Activated B cell treated with CpG ODN at 0.5 μM for 24 hours (primary cell): Measurements from ENCODE around the gene SLC6A3. TPM values are rescaled to one million over a fixed set of nuclear protein-coding genes. Genes with fewer than 3 reads are reported as not detected.

Experiments used
- ATAC-seq: fragments of 200-7000 bp; cut with Tn5 transposase; one replicate; pipeline ENCODE4 v1.10.0; 2021; ENCODE audit warnings: low read depth, mild to moderate bottlenecking, moderate library complexity
- CTCF ChIA-PET: fragments of 350-600 bp; sonication (Branson Sonifier 250); formaldehyde crosslinking; loops from one replicate; lab custom pipeline; 2021; ENCODE audit warnings: antibody characterized with exemption; lab: Charles Lee
- POLR2A ChIA-PET: fragments of 350-600 bp; sonication (Branson Sonifier 250); formaldehyde crosslinking; loops from one replicate; lab custom pipeline; 2021; ENCODE audit warnings: antibody characterized with exemption; lab: Charles Lee
- DNase-seq: peaks from one replicate; pipeline ENCODE4 v3.0.0; 2022
- H3K27ac Mint-ChIP-seq: one replicate; pipeline ENCODE4 v1.8.0; 2020; ENCODE audit warnings: mixed read lengths
- H3K27me3 Mint-ChIP-seq: one replicate; pipeline ENCODE4 v1.8.0; 2021; ENCODE audit warnings: mixed read lengths
- H3K36me3 Mint-ChIP-seq: one replicate; pipeline ENCODE4 v1.8.0; 2021; ENCODE audit warnings: low read depth, mixed read lengths
- H3K4me1 Mint-ChIP-seq: one replicate; pipeline ENCODE4 v1.8.0; 2021; ENCODE audit warnings: mixed read lengths
- H3K4me3 Mint-ChIP-seq: one replicate; pipeline ENCODE4 v1.8.0; 2020; ENCODE audit warnings: mild to moderate bottlenecking, mixed read lengths
- H3K9me3 Mint-ChIP-seq: one replicate; pipeline ENCODE4 v1.8.0; 2020; ENCODE audit warnings: mixed read lengths
- CTCF ChIP-seq: fragments of 200-600 bp; IDR thresholded peaks from one replicate; pipeline ENCODE4 v1.8.0; 2022; ENCODE audit warnings: antibody characterized with exemption, mild to moderate bottlenecking
- intact Hi-C: fragments of 100-400 bp; cut with micrococcal nuclease; formaldehyde crosslinking; loops from one replicate; pipeline ENCODE4 v1.15.1; 2024
- total RNA-seq: library from RNA; stranded (reverse); gene quantifications from 2 replicates; pipeline ENCODE4 v1.2.3, GENCODE V29; 2022

Gene SLC6A3
- total RNA-seq, 1 donor from 2014 or later, result 2.0 TPM

DNA sequence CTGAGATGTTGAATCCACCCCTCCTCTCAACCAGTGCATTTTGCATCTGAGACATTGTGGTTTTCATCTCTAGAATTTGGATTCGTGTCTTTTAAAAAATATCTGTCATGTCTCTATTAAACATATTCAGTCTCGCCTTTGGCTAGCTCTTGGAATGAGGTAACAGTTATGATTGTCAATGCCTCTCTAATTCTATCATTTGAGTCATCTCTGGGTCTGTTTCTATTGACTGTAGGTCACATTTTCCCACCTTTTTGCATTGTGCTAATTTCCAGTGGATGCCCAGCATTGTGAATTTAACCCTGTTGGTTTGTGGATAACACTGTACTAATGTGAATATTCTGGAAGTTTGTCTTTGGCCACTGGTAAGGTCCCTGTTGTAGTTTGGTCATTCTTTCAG, 8.4 kb upstream of the SLC6A3 start:
- Mint-ChIP-seq H3K27ac (no peak overlapping the region), H3K27me3 (peaks cover 3% of the 10 kb centered on the region), H3K9me3 (peaks cover 24% of the 10 kb centered on the region), H3K4me3 (no peak overlapping the region), H3K4me1 (no peaks in the 10 kb centered on the region), H3K36me3 (peaks cover 16% of the 10 kb centered on the region)
- POLR2A ChIA-PET, result interaction anchor here (0.7 kb wide), 1 partner anchor 17 kb away, joined by 3 read pairs; no protein-coding TSS in a partner anchor
- ATAC-seq (no peak), DNase-seq (no peak)
- no peak for TF ChIP-seq CTCF
- CTCF ChIA-PET, result no interaction called here
- intact Hi-C loops, result no loop called here

DNA sequence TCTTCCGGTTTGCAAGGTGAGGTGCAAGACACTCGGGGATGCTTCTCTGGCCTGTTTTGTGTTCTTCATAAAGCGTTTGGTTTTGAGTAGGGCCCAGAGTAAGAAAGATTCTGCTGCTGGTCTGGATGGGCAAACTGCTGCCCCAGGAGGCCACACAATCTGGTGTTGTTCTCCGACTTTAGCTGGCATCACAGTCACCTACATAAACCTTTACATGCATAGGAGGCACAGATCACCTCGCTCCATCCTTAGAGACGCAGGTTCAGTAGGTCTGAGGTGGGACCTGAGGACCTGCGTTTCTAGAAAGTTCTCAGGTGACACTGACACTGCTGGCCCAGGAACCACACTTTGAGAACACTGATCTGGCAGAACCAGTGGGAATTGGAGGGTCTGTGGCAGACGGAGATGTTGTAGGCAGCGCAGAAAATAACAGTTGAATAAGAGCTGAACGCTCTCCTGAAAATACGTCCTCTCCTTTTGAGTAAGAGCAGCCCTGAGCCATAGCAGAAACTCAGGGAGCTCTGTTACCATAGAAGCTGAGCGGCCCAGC, 3.9 kb upstream of the SLC6A3 start:
- peaks cover 3% of the 10 kb centered on the region for H3K36me3 Mint-ChIP-seq
- no peak for ATAC-seq
- H3K4me1 Mint-ChIP-seq, result peaks cover 6% of the 10 kb centered on the region
- ChIA-PET POLR2A (no interaction called here), CTCF (no interaction called here)
- intact Hi-C loops, result no loop called here
- H3K27ac Mint-ChIP-seq, result no peak overlapping the region
- no peak for DNase-seq
- H3K4me3 Mint-ChIP-seq, result no peak overlapping the region
- H3K27me3 Mint-ChIP-seq, result peaks cover 15% of the 10 kb centered on the region
- TF ChIP-seq CTCF, result no peak
- peaks cover 13% of the 10 kb centered on the region for H3K9me3 Mint-ChIP-seq

DNA sequence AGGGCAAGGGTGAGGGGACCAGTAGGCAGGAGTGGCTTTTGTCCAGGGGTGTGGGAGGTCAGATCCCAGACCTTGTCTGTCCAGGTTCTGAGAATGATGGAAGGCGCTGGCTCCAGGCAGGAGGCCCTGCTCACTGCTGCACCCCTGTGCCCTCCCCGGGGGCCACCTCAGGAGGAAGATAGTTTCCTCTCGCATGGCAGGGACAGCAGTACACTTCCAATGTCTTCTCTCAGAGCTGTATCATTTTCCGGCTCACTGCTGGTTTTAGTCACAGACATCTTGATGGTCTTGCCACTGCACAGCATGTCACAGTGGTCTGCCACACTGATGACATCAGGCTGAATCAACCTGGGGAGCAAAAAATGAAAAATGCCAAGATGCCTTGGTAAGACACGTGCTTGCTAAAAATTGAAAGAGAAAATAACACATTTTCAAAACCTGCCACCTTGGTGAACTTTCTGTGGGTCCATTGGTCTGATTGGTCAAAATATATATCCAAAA, 3.3 kb upstream of the SLC6A3 start:
- intact Hi-C loops, result no loop called here
- ChIA-PET CTCF (no interaction called here), POLR2A (no interaction called here)
- peaks cover 20% of the 10 kb centered on the region for H3K27me3 Mint-ChIP-seq
- DNase-seq (no peak), ATAC-seq (no peak)
- H3K4me3 Mint-ChIP-seq, result no peak overlapping the region
- H3K36me3 Mint-ChIP-seq, result no peaks in the 10 kb centered on the region
- no peak for TF ChIP-seq CTCF
- peaks cover 8% of the 10 kb centered on the region for H3K9me3 Mint-ChIP-seq
- H3K4me1 Mint-ChIP-seq, result peaks cover 12% of the 10 kb centered on the region
- no peak overlapping the region for H3K27ac Mint-ChIP-seq

GRCh38 chr5:1447671-1448361, 2.6 kb upstream of the SLC6A3 start:
- Mint-ChIP-seq H3K27ac (no peak overlapping the region), H3K4me3 (no peak overlapping the region), H3K27me3 (peaks cover 27% of the 10 kb centered on the region), H3K4me1 (peaks cover 15% of the 10 kb centered on the region), H3K9me3 (peaks cover 2% of the 10 kb centered on the region), H3K36me3 (no peaks in the 10 kb centered on the region)
- CTCF ChIA-PET, result no interaction called here
- intact Hi-C loops, result no loop called here
- no peak for TF ChIP-seq CTCF
- DNase-seq, result no peak
- no peak for ATAC-seq
- POLR2A ChIA-PET, result interaction anchor here (1.2 kb wide), 1 partner anchor 187 kb away, joined by 4 read pairs; no protein-coding TSS in a partner anchor

DNA sequence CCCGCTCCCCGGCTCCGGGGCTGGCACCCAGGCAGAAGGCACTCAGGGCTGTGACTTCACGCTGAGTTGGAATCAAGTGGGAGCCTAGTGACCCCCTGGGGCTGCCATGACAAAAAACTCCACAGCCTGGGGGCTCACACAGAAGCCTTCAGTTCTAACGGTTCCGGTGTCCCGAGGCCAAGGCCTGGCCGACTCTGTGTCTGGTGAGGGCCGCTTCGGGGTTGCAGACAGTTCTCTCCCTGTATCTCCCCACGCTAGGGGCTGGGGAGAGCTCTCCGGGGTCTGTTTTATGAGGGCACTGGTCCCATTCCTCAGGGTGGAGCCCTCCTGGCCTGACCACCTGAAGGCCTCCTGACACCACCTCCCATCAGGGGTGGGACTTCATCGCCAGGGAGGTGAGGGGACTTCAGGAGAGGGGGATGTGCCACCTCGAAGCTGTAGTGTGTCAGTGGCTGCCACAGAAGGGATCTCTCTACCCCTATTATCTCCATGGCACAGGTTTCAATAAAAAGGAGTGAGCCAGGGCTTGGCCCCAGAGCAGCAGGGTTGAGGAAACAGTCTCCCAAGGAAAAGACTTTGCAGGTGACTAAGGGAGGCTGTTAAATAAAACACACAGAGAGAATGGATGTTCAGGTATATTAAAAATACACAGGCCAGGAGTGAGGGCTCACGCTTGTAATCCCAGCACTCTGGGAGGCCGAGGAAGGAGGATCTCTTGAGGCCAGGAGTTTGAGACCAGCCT, 1.5 kb upstream of the SLC6A3 start:
- Mint-ChIP-seq H3K36me3 (no peaks in the 10 kb centered on the region), H3K27ac (no peak overlapping the region), H3K9me3 (no peaks in the 10 kb centered on the region), H3K27me3 (peaks cover 35% of the 10 kb centered on the region), H3K4me3 (no peak overlapping the region), H3K4me1 (peaks cover 15% of the 10 kb centered on the region)
- ATAC-seq, result no peak
- POLR2A ChIA-PET, result interaction anchor here (1.2 kb wide), 1 partner anchor 188 kb away, joined by 4 read pairs; no protein-coding TSS in a partner anchor
- intact Hi-C loops, result no loop called here
- DNase-seq, result no peak
- no peak for TF ChIP-seq CTCF
- CTCF ChIA-PET, result no interaction called here
